ENCODE data around the gene GATB. TPM values are rescaled to one million over a fixed set of nuclear protein-coding genes. Genes with fewer than 3 reads are reported as not detected.

GATB gene
- total and polyA plus RNA-seq, 10 of the 15 experiments (the other 5 are each of a cell fraction or from before 2014, with no cell fraction given), result 20.5 to 37.3 (median 30.5) TPM

DNA sequence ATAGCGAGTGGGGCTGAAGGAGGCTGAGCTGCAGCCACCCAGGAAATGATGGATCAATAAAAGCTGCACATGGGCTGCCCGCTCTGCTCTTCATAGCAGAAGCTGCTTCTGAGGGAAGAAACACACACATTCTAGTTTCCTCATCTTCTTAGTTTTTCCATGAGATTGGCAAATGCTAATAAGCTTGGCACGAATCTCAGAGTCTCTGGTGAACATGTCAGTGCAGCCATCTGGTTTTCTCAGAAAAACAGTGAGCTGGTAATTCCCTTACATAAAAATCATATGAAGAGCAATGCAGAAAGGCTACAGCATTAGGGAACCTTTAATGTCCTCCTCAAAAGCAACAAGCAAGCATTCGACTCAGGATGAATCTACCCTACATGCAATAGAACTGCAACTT, 69.9 kb downstream of the GATB start (continued):
- TF ChIP-seq, protein P1, sequence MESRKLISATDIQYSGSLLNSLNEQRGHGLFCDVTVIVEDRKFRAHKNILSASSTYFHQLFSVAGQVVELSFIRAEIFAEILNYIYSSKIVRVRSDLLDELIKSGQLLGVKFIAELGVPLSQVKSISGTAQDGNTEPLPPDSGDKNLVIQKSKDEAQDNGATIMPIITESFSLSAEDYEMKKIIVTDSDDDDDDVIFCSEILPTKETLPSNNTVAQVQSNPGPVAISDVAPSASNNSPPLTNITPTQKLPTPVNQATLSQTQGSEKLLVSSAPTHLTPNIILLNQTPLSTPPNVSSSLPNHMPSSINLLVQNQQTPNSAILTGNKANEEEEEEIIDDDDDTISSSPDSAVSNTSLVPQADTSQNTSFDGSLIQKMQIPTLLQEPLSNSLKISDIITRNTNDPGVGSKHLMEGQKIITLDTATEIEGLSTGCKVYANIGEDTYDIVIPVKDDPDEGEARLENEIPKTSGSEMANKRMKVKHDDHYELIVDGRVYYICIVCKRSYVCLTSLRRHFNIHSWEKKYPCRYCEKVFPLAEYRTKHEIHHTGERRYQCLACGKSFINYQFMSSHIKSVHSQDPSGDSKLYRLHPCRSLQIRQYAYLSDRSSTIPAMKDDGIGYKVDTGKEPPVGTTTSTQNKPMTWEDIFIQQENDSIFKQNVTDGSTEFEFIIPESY (IDR thresholded peaks at IDR 0.05), result no peak
- TF ChIP-seq SP1 (IDR thresholded peaks at IDR 0.05; ENCODE audit: low read depth, low read length) (no peak), STAT1 (conservative IDR thresholded peaks at IDR 0.05) (no peak), YY1 (IDR thresholded peaks at IDR 0.05; ENCODE audit: low read depth, low read length) (no peak), NFYA (IDR thresholded peaks at IDR 0.05; ENCODE audit: borderline replicate concordance, low read depth, low read length) (no peak), KDM1A (IDR thresholded peaks at IDR 0.05; ENCODE audit: borderline replicate concordance) (no peak), EZH2 (IDR thresholded peaks at IDR 0.05; ENCODE audit: borderline replicate concordance, control insufficient read depth, low read depth, low read length) (no peak), CHD1 (IDR thresholded peaks at IDR 0.05; ENCODE audit: low read depth, low read length) (no peak), POU2F2 (IDR thresholded peaks at IDR 0.05; ENCODE audit: borderline replicate concordance, low read depth, low read length) (no peak), ZNF384 (IDR thresholded peaks at IDR 0.05; ENCODE audit: borderline replicate concordance, low read depth, low read length) (no peak)
- TF ChIP-seq, protein P2, sequence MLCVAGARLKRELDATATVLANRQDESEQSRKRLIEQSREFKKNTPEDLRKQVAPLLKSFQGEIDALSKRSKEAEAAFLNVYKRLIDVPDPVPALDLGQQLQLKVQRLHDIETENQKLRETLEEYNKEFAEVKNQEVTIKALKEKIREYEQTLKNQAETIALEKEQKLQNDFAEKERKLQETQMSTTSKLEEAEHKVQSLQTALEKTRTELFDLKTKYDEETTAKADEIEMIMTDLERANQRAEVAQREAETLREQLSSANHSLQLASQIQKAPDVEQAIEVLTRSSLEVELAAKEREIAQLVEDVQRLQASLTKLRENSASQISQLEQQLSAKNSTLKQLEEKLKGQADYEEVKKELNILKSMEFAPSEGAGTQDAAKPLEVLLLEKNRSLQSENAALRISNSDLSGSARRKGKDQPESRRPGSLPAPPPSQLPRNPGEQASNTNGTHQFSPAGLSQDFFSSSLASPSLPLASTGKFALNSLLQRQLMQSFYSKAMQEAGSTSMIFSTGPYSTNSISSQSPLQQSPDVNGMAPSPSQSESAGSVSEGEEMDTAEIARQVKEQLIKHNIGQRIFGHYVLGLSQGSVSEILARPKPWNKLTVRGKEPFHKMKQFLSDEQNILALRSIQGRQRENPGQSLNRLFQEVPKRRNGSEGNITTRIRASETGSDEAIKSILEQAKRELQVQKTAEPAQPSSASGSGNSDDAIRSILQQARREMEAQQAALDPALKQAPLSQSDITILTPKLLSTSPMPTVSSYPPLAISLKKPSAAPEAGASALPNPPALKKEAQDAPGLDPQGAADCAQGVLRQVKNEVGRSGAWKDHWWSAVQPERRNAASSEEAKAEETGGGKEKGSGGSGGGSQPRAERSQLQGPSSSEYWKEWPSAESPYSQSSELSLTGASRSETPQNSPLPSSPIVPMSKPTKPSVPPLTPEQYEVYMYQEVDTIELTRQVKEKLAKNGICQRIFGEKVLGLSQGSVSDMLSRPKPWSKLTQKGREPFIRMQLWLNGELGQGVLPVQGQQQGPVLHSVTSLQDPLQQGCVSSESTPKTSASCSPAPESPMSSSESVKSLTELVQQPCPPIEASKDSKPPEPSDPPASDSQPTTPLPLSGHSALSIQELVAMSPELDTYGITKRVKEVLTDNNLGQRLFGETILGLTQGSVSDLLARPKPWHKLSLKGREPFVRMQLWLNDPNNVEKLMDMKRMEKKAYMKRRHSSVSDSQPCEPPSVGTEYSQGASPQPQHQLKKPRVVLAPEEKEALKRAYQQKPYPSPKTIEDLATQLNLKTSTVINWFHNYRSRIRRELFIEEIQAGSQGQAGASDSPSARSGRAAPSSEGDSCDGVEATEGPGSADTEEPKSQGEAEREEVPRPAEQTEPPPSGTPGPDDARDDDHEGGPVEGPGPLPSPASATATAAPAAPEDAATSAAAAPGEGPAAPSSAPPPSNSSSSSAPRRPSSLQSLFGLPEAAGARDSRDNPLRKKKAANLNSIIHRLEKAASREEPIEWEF (IDR thresholded peaks at IDR 0.05; ENCODE audit: insufficient replicate concordance, low read depth, low read length), result no peak

Data from GM12878 (cell line).